Liver (tissue), 9 donors: Measurements from ENCODE around the gene FAM153A. TPM values are rescaled to one million over a fixed set of nuclear protein-coding genes. Genes with fewer than 3 reads are reported as not detected.
"Not testable (repeated sequence)": the region's sequence is repeated elsewhere in the genome, so short reads cannot be mapped to it uniquely, and the experiment has no call there.

Source experiments
- DNase-seq: peaks from one replicate; pipeline ENCODE4 v3.0.0-alpha.2; 2017; ENCODE audit warnings: low spot score
- H3K27ac ChIP-seq, 2 donors: one replicate each; pipeline ENCODE4 v1.7.0; 2013; ENCODE audit warnings: inconsistent platforms in 2 of 2, low read length in 2 of 2, control low read depth in 1 of 2, low read depth in 1 of 2, mild to moderate bottlenecking in 1 of 2
- H3K27me3 ChIP-seq, 4 donors: one replicate each; pipeline versions ENCODE4 v1.6.1 to v1.7.0; 2013; ENCODE audit warnings: low read length in 3 of 4, inconsistent platforms in 1 of 4, mild to moderate bottlenecking in 1 of 4, moderate library complexity in 1 of 4; ENCODE audit not compliant: control insufficient read depth in 4 of 4, insufficient read depth in 4 of 4
- H3K36me3 ChIP-seq, 4 donors: one replicate each; pipeline versions ENCODE4 v1.6.1 to v1.7.0; 2013; ENCODE audit warnings: low read length in 3 of 4, mild to moderate bottlenecking in 3 of 4, low read depth in 1 of 4, moderate library complexity in 1 of 4; ENCODE audit not compliant: control insufficient read depth in 4 of 4, insufficient read depth in 3 of 4
- H3K4me1 ChIP-seq, 4 donors: one replicate each; pipeline versions ENCODE4 v1.6.1 to v1.7.0; 2013; ENCODE audit warnings: low read length in 3 of 4, mild to moderate bottlenecking in 3 of 4, moderate library complexity in 1 of 4; ENCODE audit not compliant: control insufficient read depth in 4 of 4, insufficient read depth in 4 of 4
- H3K4me3 ChIP-seq, 3 donors: one replicate each; pipeline versions ENCODE4 v1.6.1 to v1.7.0; 2013; ENCODE audit warnings: low read length in 3 of 3, control low read depth in 1 of 3, low read depth in 1 of 3, mild to moderate bottlenecking in 1 of 3
- H3K9ac ChIP-seq, 2 donors: one replicate each; pipeline ENCODE4 v1.7.0; 2013; ENCODE audit warnings: low read length in 2 of 2, mild to moderate bottlenecking in 2 of 2, moderate library complexity in 2 of 2, control low read depth in 1 of 2, low read depth in 1 of 2
- H3K9me3 ChIP-seq, 4 donors: one replicate each; pipeline versions ENCODE4 v1.6.1 to v1.7.0; 2013; ENCODE audit warnings: low read length in 3 of 4; ENCODE audit not compliant: control insufficient read depth in 4 of 4
- HNF4A ChIP-seq, 2 donors: conservative IDR thresholded peaks; 2 replicates each; pipeline ENCODE4 v1.6.1; 2016; ENCODE audit warnings: antibody characterized with exemption in 2 of 2, mild to moderate bottlenecking in 2 of 2
- RXRA ChIP-seq, 2 donors: IDR thresholded peaks; 2 replicates each; pipeline ENCODE4 v1.6.1; 2017 to 2018; ENCODE audit warnings: antibody characterized with exemption in 2 of 2, mild to moderate bottlenecking in 1 of 2
- SP1 ChIP-seq: IDR thresholded peaks from 2 replicates; pipeline ENCODE4 v1.6.1; 2018; ENCODE audit warnings: antibody characterized with exemption, mild to moderate bottlenecking
- WGBS: extraction: QIAGEN DNeasy Blood & Tissue Kit; methylation state at CpG from one replicate; pipeline ENCODE4 v1.1.7; 2013; 5-methylcytosine and 5-hydroxymethylcytosine counted together
- polyA plus RNA-seq, 2 donors: library from polyadenylated mRNA; stranded (reverse) in 1 of 2; unstranded in 1 of 2; fragments of 200-250 nt in 1 of 2; fragments of >200 nt in 1 of 2; fragmentation: Nextera tagmentation in 1 of 2; extraction: Ambion mirVana in 1 of 2; gene quantifications; one replicate each; pipeline versions ENCODE4 v1.2.1 to v1.2.3, GENCODE V29; 2013 to 2015
- total RNA-seq, 2 donors: library from RNA; depleted of rRNA; stranded (reverse); fragments of >200 nt; gene quantifications; one replicate each; pipeline ENCODE4 v1.2.3, GENCODE V29; 2014
- donor health status: healthy.
- donor health status: healthy.
- donor health status: healthy.
- donor health status: healthy.
- donor health status: healthy.

The FAM153A gene
- total and polyA plus RNA-seq, 4 donors, result 0.48 to 3.9 (median 0.62) TPM

GRCh38 chr5:177719989-177720388, 62.7 kb downstream of the FAM153A start:
- H3K36me3 ChIP-seq, H3K4me1 ChIP-seq, H3K9ac ChIP-seq, DNase-seq, H3K27me3 ChIP-seq, H3K27ac ChIP-seq, H3K4me3 ChIP-seq, H3K9me3 ChIP-seq: not testable (repeated sequence)
- no CpG with 5 or more reads among the region's 8 CpGs for WGBS

- not testable (repeated sequence) for H3K36me3 ChIP-seq
Measured at GRCh38 chr5:177715423-177715822, 67.3 kb downstream of the FAM153A start.

GRCh38 chr5:177696100-177696499, 86.6 kb downstream of the FAM153A start:
- DNase-seq, H3K27ac ChIP-seq: not testable (repeated sequence)

More at GRCh38 chr5:177715423-177715822, 67.3 kb downstream of the FAM153A start:
- DNase-seq, H3K4me3 ChIP-seq, H3K4me1 ChIP-seq, H3K9me3 ChIP-seq, H3K27me3 ChIP-seq, H3K9ac ChIP-seq, H3K27ac ChIP-seq: not testable (repeated sequence)
- 87% methylated on average over 1 of the region's 1 CpG for WGBS

GRCh38 chr5:177695356-177695930, 87.3 kb downstream of the FAM153A start:
- H3K4me3 ChIP-seq, H3K4me1 ChIP-seq, H3K36me3 ChIP-seq, H3K9me3 ChIP-seq, H3K9ac ChIP-seq, H3K27ac ChIP-seq, H3K27me3 ChIP-seq, DNase-seq: not testable (repeated sequence)
- 88% methylated on average over 10 of the region's 12 CpGs for WGBS

More at GRCh38 chr5:177696100-177696499, 86.6 kb downstream of the FAM153A start:
- H3K4me1 ChIP-seq, H3K27me3 ChIP-seq, H3K4me3 ChIP-seq, H3K9me3 ChIP-seq, H3K9ac ChIP-seq, H3K36me3 ChIP-seq: not testable (repeated sequence)
- 96% methylated on average over 22 of the region's 22 CpGs for WGBS

- no CpG with 5 or more reads among the region's 2 CpGs for WGBS
Measured at GRCh38 chr5:177694518-177694835, 88.2 kb downstream of the FAM153A start.

GRCh38 chr5:177693671-177694517, 88.8 kb downstream of the FAM153A start:
- not testable (repeated sequence) for H3K36me3 ChIP-seq, H3K9ac ChIP-seq, H3K4me1 ChIP-seq, DNase-seq, H3K27me3 ChIP-seq, H3K9me3 ChIP-seq, H3K4me3 ChIP-seq, H3K27ac ChIP-seq
- 61% methylated on average over 7 of the region's 8 CpGs for WGBS
- TF ChIP-seq SP1 (peak; percentile 28), HNF4A (conservative IDR thresholded peaks at IDR 0.05) (peak; percentile 23 to 40), RXRA (IDR thresholded peaks at IDR 0.05) (peak; percentile 20 to 39)

More at GRCh38 chr5:177694518-177694835, 88.2 kb downstream of the FAM153A start:
- not testable (repeated sequence) for H3K36me3 ChIP-seq, H3K9me3 ChIP-seq, H3K27ac ChIP-seq, H3K4me1 ChIP-seq, H3K4me3 ChIP-seq, DNase-seq, H3K9ac ChIP-seq, H3K27me3 ChIP-seq

- not testable (repeated sequence) for H3K36me3 ChIP-seq, DNase-seq, H3K4me3 ChIP-seq, H3K4me1 ChIP-seq, H3K9ac ChIP-seq, H3K9me3 ChIP-seq, H3K27me3 ChIP-seq, H3K27ac ChIP-seq
- WGBS, result 96% methylated on average over 6 of the region's 7 CpGs
Measured at GRCh38 chr5:177692969-177693368, 89.7 kb downstream of the FAM153A start.

- WGBS, result 45% methylated on average over 1 of the region's 1 CpG
- H3K4me3 ChIP-seq, H3K27me3 ChIP-seq, H3K4me1 ChIP-seq, H3K9me3 ChIP-seq, DNase-seq, H3K9ac ChIP-seq, H3K36me3 ChIP-seq, H3K27ac ChIP-seq: not testable (repeated sequence)
Measured at GRCh38 chr5:177692507-177692906, 90.2 kb downstream of the FAM153A start.
